Astrocyte (in vitro differentiated cells and primary cell): ENCODE measurements around the gene IL16. TPM values are rescaled to one million over a fixed set of nuclear protein-coding genes. Genes with fewer than 3 reads are reported as not detected.
"Not testable (repeated sequence)": the region's sequence is repeated elsewhere in the genome, so short reads cannot be mapped to it uniquely, and the experiment has no call there.

Source experiments
- DNase-seq: peaks from one replicate; pipeline ENCODE4 v3.0.0-alpha.2; 2010; ENCODE audit warnings: low read depth
- FAIRE-seq: peaks from 2 replicates; lab custom pipeline; 2011; peaks lifted over from hg19 to GRCh38; lab: Jason Lieb, UNC
- H2AFZ ChIP-seq: 2 replicates; pipeline ENCODE4 v1.6.0; 2012; ENCODE audit warnings: low read depth, low read length, inconsistent platforms
- H3K27ac ChIP-seq: 2 replicates; pipeline ENCODE4 v1.5.1; 2011; ENCODE audit warnings: low read depth, low read length, inconsistent platforms
- H3K27me3 ChIP-seq: 2 replicates; pipeline ENCODE4 v1.6.0; 2011; ENCODE audit warnings: low read length, inconsistent platforms; ENCODE audit not compliant: insufficient read depth
- H3K36me3 ChIP-seq: 2 replicates; pipeline ENCODE4 v1.5.1; 2011; ENCODE audit warnings: low read length, inconsistent platforms; ENCODE audit not compliant: insufficient read depth
- H3K4me1 ChIP-seq: 2 replicates; pipeline ENCODE4 v1.5.1; 2011; ENCODE audit warnings: low read length, inconsistent platforms; ENCODE audit not compliant: insufficient read depth
- H3K4me2 ChIP-seq: 2 replicates; pipeline ENCODE4 v1.6.0; 2012; ENCODE audit warnings: low read length, inconsistent platforms
- H3K4me3 ChIP-seq: 2 replicates; pipeline ENCODE4 v1.5.1; 2011; ENCODE audit warnings: low read depth, mild to moderate bottlenecking, low read length, inconsistent platforms; ENCODE audit not compliant: insufficient read depth
- H3K79me2 ChIP-seq: 2 replicates; pipeline ENCODE4 v1.6.0; 2012; ENCODE audit warnings: mild to moderate bottlenecking, low read length, inconsistent platforms; ENCODE audit not compliant: insufficient read depth
- H3K9ac ChIP-seq: 2 replicates; pipeline ENCODE4 v1.6.0; 2012; ENCODE audit warnings: mild to moderate bottlenecking, low read length, inconsistent platforms
- H3K9me3 ChIP-seq: 2 replicates; pipeline ENCODE4 v1.5.1; 2012; ENCODE audit warnings: low read depth, mild to moderate bottlenecking, low read length, inconsistent platforms; ENCODE audit not compliant: insufficient read depth
- H4K20me1 ChIP-seq: 2 replicates; pipeline ENCODE4 v1.6.0; 2012; ENCODE audit warnings: low read length, inconsistent platforms; ENCODE audit not compliant: insufficient read depth
- H3K27ac Mint-ChIP-seq: one replicate; pipeline ENCODE4 v1.8.0; 2021; ENCODE audit warnings: mild to moderate bottlenecking, mixed read lengths; ENCODE audit not compliant: unreplicated experiment
- H3K27me3 Mint-ChIP-seq: one replicate; pipeline ENCODE4 v1.8.0; 2021; ENCODE audit warnings: low read depth, mixed read lengths; ENCODE audit not compliant: unreplicated experiment
- H3K36me3 Mint-ChIP-seq: one replicate; pipeline ENCODE4 v1.8.0; 2021; ENCODE audit warnings: low read depth, mixed read lengths; ENCODE audit not compliant: unreplicated experiment
- H3K4me1 Mint-ChIP-seq: one replicate; pipeline ENCODE4 v1.8.0; 2021; ENCODE audit warnings: low read depth, mixed read lengths; ENCODE audit not compliant: unreplicated experiment
- H3K4me3 Mint-ChIP-seq: one replicate; pipeline ENCODE4 v1.8.0; 2021; ENCODE audit warnings: mild to moderate bottlenecking, moderate library complexity, mixed read lengths; ENCODE audit not compliant: unreplicated experiment
- H3K9me3 Mint-ChIP-seq: one replicate; pipeline ENCODE4 v1.8.0; 2021; ENCODE audit warnings: mild to moderate bottlenecking, mixed read lengths; ENCODE audit not compliant: unreplicated experiment
- CTCF ChIP-seq: IDR thresholded peaks from 2 replicates; pipeline ENCODE4 v1.5.1; 2011; ENCODE audit warnings: low read depth, mild to moderate bottlenecking, inconsistent platforms, low read length, moderate library complexity; ENCODE audit not compliant: insufficient read depth
- EZH2 ChIP-seq: IDR thresholded peaks from 2 replicates; pipeline ENCODE4 v1.6.1; 2012; ENCODE audit warnings: mild to moderate bottlenecking, low read length, inconsistent platforms; ENCODE audit not compliant: insufficient read depth
- total RNA-seq: library from RNA; stranded (reverse); gene quantifications from 2 replicates; pipeline ENCODE4 v1.2.1, GENCODE V29; 2021

Gene IL16
- total RNA-seq, 1 donor from 2014 or later: 0.36 TPM

- Mint-ChIP-seq H3K4me1 (peaks cover 2% of the 10 kb centered on the region), H3K27ac (no peak overlapping the region), H3K4me3 (no peak overlapping the region), H3K9me3 (no peaks in the 10 kb centered on the region), H3K27me3 (peaks cover 23% of the 10 kb centered on the region), H3K36me3 (no peaks in the 10 kb centered on the region)
- Histone ChIP-seq H3K9ac (no peak overlapping the region), H3K27ac (no peak overlapping the region), H3K27me3 (peaks cover 5% of the 10 kb centered on the region), H3K4me2 (no peak overlapping the region), H3K4me3 (no peak overlapping the region), H3K36me3 (no peaks in the 10 kb centered on the region), H3K9me3 (no peaks in the 10 kb centered on the region), H2AFZ (no peak overlapping the region), H3K79me2 (no peaks in the 10 kb centered on the region), H4K20me1 (no peaks in the 10 kb centered on the region), H3K4me1 (no peaks in the 10 kb centered on the region)
- TF ChIP-seq EZH2: no peak
- no peak for TF ChIP-seq CTCF
- no peak for DNase-seq
- FAIRE-seq: no peak
These were observed 2.5 kb downstream of the IL16 start for GRCh38 chr15:81199031-81199779.

- peaks cover 3% of the 10 kb centered on the region for H3K9me3 Mint-ChIP-seq
- Histone ChIP-seq H3K4me2 (no peak overlapping the region), H3K27me3 (no peaks in the 10 kb centered on the region), H3K27ac (no peak overlapping the region), H3K79me2 (no peaks in the 10 kb centered on the region), H3K9me3 (no peaks in the 10 kb centered on the region), H3K4me3 (no peak overlapping the region), H4K20me1 (no peaks in the 10 kb centered on the region), H3K4me1 (no peaks in the 10 kb centered on the region), H3K36me3 (no peaks in the 10 kb centered on the region), H2AFZ (no peak overlapping the region), H3K9ac (no peak overlapping the region)
- DNase-seq (no peak), FAIRE-seq (no peak)
- no peaks in the 10 kb centered on the region for H3K27me3 Mint-ChIP-seq
- TF ChIP-seq EZH2 (no peak), CTCF (no peak)
- H3K4me1 Mint-ChIP-seq: no peaks in the 10 kb centered on the region
- no peak overlapping the region for H3K27ac Mint-ChIP-seq
- H3K4me3 Mint-ChIP-seq: no peak overlapping the region
- H3K36me3 Mint-ChIP-seq: no peaks in the 10 kb centered on the region
These were observed 9.3 kb downstream of the IL16 start for GRCh38 chr15:81206018-81206417.

- not testable (repeated sequence) for H3K36me3 Mint-ChIP-seq, H3K27ac Mint-ChIP-seq, H3K9ac ChIP-seq, H3K27me3 ChIP-seq, FAIRE-seq, H3K36me3 ChIP-seq, H3K79me2 ChIP-seq, H4K20me1 ChIP-seq, H3K9me3 ChIP-seq, H3K9me3 Mint-ChIP-seq, DNase-seq, H3K4me1 Mint-ChIP-seq, H3K4me3 ChIP-seq, H3K4me3 Mint-ChIP-seq, H2AFZ ChIP-seq, H3K4me1 ChIP-seq, H3K4me2 ChIP-seq, H3K27me3 Mint-ChIP-seq, H3K27ac ChIP-seq
These were observed 11.3 kb downstream of the IL16 start for GRCh38 chr15:81207987-81208386.
